Fibroblast of mammary gland (primary cell): ENCODE data around the gene MITF.
A peak's percentile ranks its signal among the peaks of the same experiment; 100 is the strongest.

Experiments used
- DNase-seq: peaks from one replicate; pipeline ENCODE4 v3.0.0-alpha.2; 2010; ENCODE audit warnings: low read depth
- H3K4me3 ChIP-seq: 2 replicates; pipeline ENCODE4 v1.5.1; 2011; ENCODE audit warnings: low read depth, mild to moderate bottlenecking, low read length, moderate library complexity; ENCODE audit not compliant: control insufficient read depth
- CTCF ChIP-seq: conservative IDR thresholded peaks from 2 replicates; pipeline ENCODE4 v1.5.1; 2011; ENCODE audit warnings: low read depth, low read length, inconsistent platforms; ENCODE audit not compliant: control insufficient read depth, insufficient read depth

The MITF gene

GRCh38 chr3:69922521-69923000 is 183.3 kb downstream of the MITF start:
- TF ChIP-seq CTCF: no peak
- H3K4me3 ChIP-seq: no peak overlapping the region
- DNase-seq: no peak

GRCh38 chr3:69925506-69925905 is 186.2 kb downstream of the MITF start:
- H3K4me3 ChIP-seq: no peak overlapping the region
- no peak for TF ChIP-seq CTCF
- DNase-seq: peak; percentile 55

- no peak overlapping the region for H3K4me3 ChIP-seq
- no peak for DNase-seq
- no peak for TF ChIP-seq CTCF
Observed at GRCh38 chr3:69926385-69926784, 187.1 kb downstream of the MITF start.

GRCh38 chr3:69927571-69927970 is 188.3 kb downstream of the MITF start:
- TF ChIP-seq CTCF: no peak
- DNase-seq: no peak
- H3K4me3 ChIP-seq: no peak overlapping the region

- TF ChIP-seq CTCF: no peak
- DNase-seq: no peak
- H3K4me3 ChIP-seq: no peak overlapping the region
Observed at GRCh38 chr3:69929019-69929418, 189.8 kb downstream of the MITF start.

GRCh38 chr3:69930564-69930963 is 191.3 kb downstream of the MITF start:
- TF ChIP-seq CTCF: no peak
- no peak overlapping the region for H3K4me3 ChIP-seq
- DNase-seq: peak; percentile 6

GRCh38 chr3:69932087-69932486 is 192.8 kb downstream of the MITF start:
- TF ChIP-seq CTCF: no peak
- H3K4me3 ChIP-seq: no peak overlapping the region
- no peak for DNase-seq
